Measurements from ENCODE around the gene METTL18.

Gene METTL18

GRCh38 chr1:169776440-169776839 lies 18.3 kb downstream of the METTL18 start:
- no peaks in the 10 kb centered on the region for H3K4me1 Mint-ChIP-seq (ENCODE audit: low read depth in 2 of 2)

GRCh38 chr1:169768161-169768560 lies 26.5 kb downstream of the METTL18 start:
- Mint-ChIP-seq H3K4me3 (no peak overlapping the region), H3K27ac (no peak overlapping the region), H3K4me1 (ENCODE audit: low read depth in 2 of 2) (no peaks in the 10 kb centered on the region), H3K36me3 (ENCODE audit: insufficient read depth) (no peaks in the 10 kb centered on the region), H3K9me3 (no peaks in the 10 kb centered on the region), H3K27me3 (peaks cover 20 to 24% of the 10 kb centered on the region in 2 donors)
- ATAC-seq (replicated peaks): no peak
- no peak for DNase-seq

More at GRCh38 chr1:169776440-169776839, 18.3 kb downstream of the METTL18 start:
- H3K27ac Mint-ChIP-seq: no peak overlapping the region
- H3K36me3 Mint-ChIP-seq (ENCODE audit: insufficient read depth): no peaks in the 10 kb centered on the region
- no peak overlapping the region for H3K4me3 Mint-ChIP-seq
- no peak for ATAC-seq (replicated peaks)
- no peaks in the 10 kb centered on the region for H3K27me3 Mint-ChIP-seq
- H3K9me3 Mint-ChIP-seq: no peaks in the 10 kb centered on the region
- DNase-seq: no peak

GRCh38 chr1:169765580-169766331 lies 29.0 kb downstream of the METTL18 start:
- Mint-ChIP-seq H3K4me3 (no peak overlapping the region), H3K36me3 (ENCODE audit: insufficient read depth) (no peaks in the 10 kb centered on the region), H3K27me3 (peaks cover 23 to 27% of the 10 kb centered on the region in 2 donors), H3K27ac (no peak overlapping the region), H3K4me1 (ENCODE audit: low read depth in 2 of 2) (no peaks in the 10 kb centered on the region), H3K9me3 (no peaks in the 10 kb centered on the region)
- ATAC-seq (replicated peaks) (no peak), DNase-seq (no peak)

- Mint-ChIP-seq H3K36me3 (ENCODE audit: insufficient read depth) (no peaks in the 10 kb centered on the region), H3K27me3 (peaks cover 23 to 27% of the 10 kb centered on the region in 2 donors), H3K4me1 (ENCODE audit: low read depth in 2 of 2) (no peaks in the 10 kb centered on the region), H3K27ac (no peak overlapping the region), H3K9me3 (no peaks in the 10 kb centered on the region), H3K4me3 (no peak overlapping the region)
- ATAC-seq (replicated peaks) (no peak), DNase-seq (no peak)
Measured at GRCh38 chr1:169764919-169765318, 29.8 kb downstream of the METTL18 start.

- Mint-ChIP-seq H3K27ac (no peak overlapping the region), H3K27me3 (peaks cover 23 to 27% of the 10 kb centered on the region in 2 donors), H3K4me1 (ENCODE audit: low read depth in 2 of 2) (no peaks in the 10 kb centered on the region), H3K4me3 (no peak overlapping the region), H3K36me3 (ENCODE audit: insufficient read depth) (no peaks in the 10 kb centered on the region), H3K9me3 (no peaks in the 10 kb centered on the region)
- DNase-seq (no peak), ATAC-seq (replicated peaks) (no peak)
Measured at GRCh38 chr1:169762699-169763098, 32.0 kb downstream of the METTL18 start.

- Mint-ChIP-seq H3K27ac (no peak overlapping the region), H3K4me1 (ENCODE audit: low read depth in 2 of 2) (no peaks in the 10 kb centered on the region), H3K27me3 (peaks cover 11 to 28% of the 10 kb centered on the region in 2 donors), H3K36me3 (ENCODE audit: insufficient read depth) (no peaks in the 10 kb centered on the region), H3K9me3 (no peaks in the 10 kb centered on the region), H3K4me3 (no peak overlapping the region)
- ATAC-seq (replicated peaks) (no peak), DNase-seq (no peak)
Measured at GRCh38 chr1:169759038-169759437, 35.7 kb downstream of the METTL18 start.

GRCh38 chr1:169753549-169753948 lies 41.2 kb downstream of the METTL18 start:
- no peaks in the 10 kb centered on the region for H3K4me1 Mint-ChIP-seq (ENCODE audit: low read depth in 2 of 2)
- H3K36me3 Mint-ChIP-seq (ENCODE audit: insufficient read depth): no peaks in the 10 kb centered on the region
- peaks cover 18 to 28% of the 10 kb centered on the region in 2 donors for H3K27me3 Mint-ChIP-seq
- no peaks in the 10 kb centered on the region for H3K9me3 Mint-ChIP-seq
- DNase-seq: no peak
- no peak overlapping the region for H3K27ac Mint-ChIP-seq
- H3K4me3 Mint-ChIP-seq: no peak overlapping the region
- no peak for ATAC-seq (replicated peaks)

GRCh38 chr1:169750041-169750440 lies 44.7 kb downstream of the METTL18 start:
- no peaks in the 10 kb centered on the region for H3K36me3 Mint-ChIP-seq (ENCODE audit: insufficient read depth)
- no peak overlapping the region for H3K27ac Mint-ChIP-seq
- H3K4me3 Mint-ChIP-seq: no peak overlapping the region
- H3K27me3 Mint-ChIP-seq: peaks cover 16 to 24% of the 10 kb centered on the region in 2 donors
- no peak for DNase-seq
- H3K9me3 Mint-ChIP-seq: no peaks in the 10 kb centered on the region
- H3K4me1 Mint-ChIP-seq (ENCODE audit: low read depth in 2 of 2): no peaks in the 10 kb centered on the region
- no peak for ATAC-seq (replicated peaks)

- no peak overlapping the region for H3K27ac Mint-ChIP-seq
- H3K36me3 Mint-ChIP-seq (ENCODE audit: insufficient read depth): peaks cover 3% of the 10 kb centered on the region
- no peaks in the 10 kb centered on the region for H3K9me3 Mint-ChIP-seq
- DNase-seq: no peak
- peaks cover 17 to 33% of the 10 kb centered on the region in 2 donors for H3K27me3 Mint-ChIP-seq
- no peak overlapping the region for H3K4me3 Mint-ChIP-seq
- no peak for ATAC-seq (replicated peaks)
- H3K4me1 Mint-ChIP-seq (ENCODE audit: low read depth in 2 of 2): no peaks in the 10 kb centered on the region
Measured at GRCh38 chr1:169746550-169746949, 48.2 kb downstream of the METTL18 start.

- DNase-seq (no peak), ATAC-seq (replicated peaks) (no peak)
- Mint-ChIP-seq H3K9me3 (no peaks in the 10 kb centered on the region), H3K4me3 (no peak overlapping the region), H3K4me1 (ENCODE audit: low read depth in 2 of 2) (no peaks in the 10 kb centered on the region), H3K27me3 (peaks cover 24 to 35% of the 10 kb centered on the region in 2 donors), H3K36me3 (ENCODE audit: insufficient read depth) (peaks cover 3% of the 10 kb centered on the region), H3K27ac (no peak overlapping the region)
Measured at GRCh38 chr1:169745015-169745861, 49.5 kb downstream of the METTL18 start.
